ENCODE data around the gene PROM2.

Gene PROM2

GRCh38 chr2:95308426-95308990 is 34.3 kb downstream of the PROM2 start:
- DNase-seq = no peak

GRCh38 chr2:95309599-95309998 is 35.4 kb downstream of the PROM2 start:
- DNase-seq = no peak

GRCh38 chr2:95310216-95310615 is 36.0 kb downstream of the PROM2 start:
- DNase-seq = no peak

- DNase-seq = no peak
Observed at GRCh38 chr2:95310651-95311050, 36.4 kb downstream of the PROM2 start.

GRCh38 chr2:95311815-95312542 is 37.7 kb downstream of the PROM2 start:
- no peak for DNase-seq

GRCh38 chr2:95312543-95313201 is 38.4 kb downstream of the PROM2 start:
- DNase-seq = no peak

- no peak for DNase-seq
Observed at GRCh38 chr2:95313296-95314131, 39.3 kb downstream of the PROM2 start.

- no peak for DNase-seq
Observed at GRCh38 chr2:95314598-95314963, 40.3 kb downstream of the PROM2 start.

- DNase-seq = peak; percentile 16
Observed at GRCh38 chr2:95314964-95315611, 40.8 kb downstream of the PROM2 start.

- no peak for DNase-seq
Observed at GRCh38 chr2:95315801-95316411, 41.7 kb downstream of the PROM2 start.

GRCh38 chr2:95316466-95317122 is 42.3 kb downstream of the PROM2 start:
- peak; percentile 47 for DNase-seq

- DNase-seq = peak; percentile 2
Observed at GRCh38 chr2:95317123-95317500, 42.9 kb downstream of the PROM2 start.

- DNase-seq = no peak
Observed at GRCh38 chr2:95317665-95318425, 43.6 kb downstream of the PROM2 start.

- DNase-seq = no peak
Observed at GRCh38 chr2:95318431-95319220, 44.4 kb downstream of the PROM2 start.

- DNase-seq = no peak
Observed at GRCh38 chr2:95319481-95320343, 45.5 kb downstream of the PROM2 start.

- no peak for DNase-seq
Observed at GRCh38 chr2:95320344-95320712, 46.1 kb downstream of the PROM2 start.

- no peak for DNase-seq
Observed at GRCh38 chr2:95320986-95321767, 46.9 kb downstream of the PROM2 start.

- no peak for DNase-seq
Observed at GRCh38 chr2:95323347-95324155, 49.3 kb downstream of the PROM2 start.
